GM23338 (cell line): ENCODE data around the gene FGF1. TPM values are rescaled to one million over a fixed set of nuclear protein-coding genes. Genes with fewer than 3 reads are reported as not detected.

Experiments
- ATAC-seq: fragments of 200-7000 bp; cut with Tn5 transposase; 3 replicates; pipeline ENCODE4 v1.9.1; 2020
- DNase-seq: peaks from one replicate; pipeline ENCODE4 v3.0.0-alpha.2; 2015; ENCODE audit warnings: low spot score
- H2AFZ ChIP-seq: fragments of 200-600 bp; sonication (generic); 2 replicates; pipeline ENCODE4 v1.8.0; 2016; ENCODE audit warnings: antibody characterized with exemption, mild to moderate bottlenecking, moderate library complexity
- H3F3A ChIP-seq: fragments of 200-600 bp; sonication (generic); replicated peaks from 2 replicates; pipeline ENCODE4 v1.8.0; 2017; ENCODE audit warnings: antibody characterized with exemption, mixed run types, low read depth
- H3K27ac ChIP-seq: fragments of 200-600 bp; sonication (generic); 2 replicates; pipeline ENCODE4 v1.6.1; 2016; ENCODE audit warnings: low read depth
- H3K27me3 ChIP-seq: fragments of 200-600 bp; sonication (generic); 2 replicates; pipeline ENCODE4 v1.8.0; 2016; ENCODE audit warnings: mild to moderate bottlenecking, mixed run types, moderate library complexity; ENCODE audit not compliant: insufficient read depth
- H3K36me3 ChIP-seq: fragments of 200-600 bp; sonication (generic); 2 replicates; pipeline ENCODE4 v1.8.0; 2016; ENCODE audit warnings: mild to moderate bottlenecking; ENCODE audit not compliant: insufficient read depth
- H3K4me1 ChIP-seq: fragments of 200-600 bp; sonication (generic); 2 replicates; pipeline ENCODE4 v1.8.0; 2016; ENCODE audit warnings: mild to moderate bottlenecking, moderate library complexity; ENCODE audit not compliant: insufficient read depth
- H3K4me2 ChIP-seq: fragments of 200-600 bp; sonication (generic); 2 replicates; pipeline ENCODE4 v1.7.1; 2017; ENCODE audit warnings: mixed run types
- H3K4me3 ChIP-seq: fragments of 200-600 bp; sonication (generic); 2 replicates; pipeline ENCODE4 v1.6.1; 2016; ENCODE audit warnings: mixed run types
- H3K79me2 ChIP-seq: fragments of 200-600 bp; sonication (generic); replicated peaks from 2 replicates; pipeline ENCODE4 v1.8.0; 2017; ENCODE audit warnings: mild to moderate bottlenecking; ENCODE audit not compliant: insufficient read depth
- H3K9me2 ChIP-seq: fragments of 200-600 bp; sonication (generic); 2 replicates; pipeline ENCODE4 v1.8.0; 2017; ENCODE audit not compliant: insufficient read depth
- H4K20me1 ChIP-seq: fragments of 200-600 bp; sonication (generic); replicated peaks from 2 replicates; pipeline ENCODE4 v1.8.0; 2017; ENCODE audit warnings: mild to moderate bottlenecking; ENCODE audit not compliant: insufficient read depth
- H3K27ac Mint-ChIP-seq: 2 replicates; pipeline ENCODE4 v1.8.0; 2020; ENCODE audit warnings: inconsistent platforms, mild to moderate bottlenecking, moderate library complexity, mixed read lengths
- H3K27me3 Mint-ChIP-seq: 3 replicates; pipeline ENCODE4 v1.8.0; 2022; ENCODE audit warnings: low read depth, mild to moderate bottlenecking, moderate library complexity, mixed read lengths, inconsistent platforms; ENCODE audit not compliant: insufficient read depth, poor library complexity
- H3K36me3 Mint-ChIP-seq: 3 replicates; pipeline ENCODE4 v1.8.0; 2021; ENCODE audit warnings: low read depth, mild to moderate bottlenecking, inconsistent platforms, moderate library complexity, mixed read lengths
- H3K4me1 Mint-ChIP-seq: 3 replicates; pipeline ENCODE4 v1.8.0; 2020; ENCODE audit warnings: mild to moderate bottlenecking, inconsistent platforms, mixed read lengths
- H3K4me3 Mint-ChIP-seq: 3 replicates; pipeline ENCODE4 v1.8.0; 2021; ENCODE audit warnings: moderate library complexity, mild to moderate bottlenecking, inconsistent platforms, mixed read lengths
- H3K9me3 Mint-ChIP-seq: 3 replicates; pipeline ENCODE4 v1.8.0; 2020; ENCODE audit warnings: moderate library complexity, mild to moderate bottlenecking, inconsistent platforms, mixed read lengths
- CTCF ChIP-seq, 2 experiments: fragments of 200-600 bp in 1 of 2; sonication (generic) in 1 of 2; conservative IDR thresholded peaks; 2 replicates each; pipeline versions ENCODE4 v1.5.1 to v1.6.1; 2016 to 2017; ENCODE audit warnings: antibody characterized with exemption in 2 of 2, low read depth in 2 of 2, mild to moderate bottlenecking in 2 of 2, moderate library complexity in 1 of 2
- ETS1 ChIP-seq: IDR thresholded peaks from 2 replicates; pipeline ENCODE4 v1.6.1; 2016; ENCODE audit warnings: antibody characterized with exemption
- EZH2 ChIP-seq: fragments of 200-600 bp; sonication (generic); IDR thresholded peaks from one replicate; pipeline ENCODE4 v1.8.0; 2017; ENCODE audit warnings: antibody characterized with exemption, mild to moderate bottlenecking, low read depth; ENCODE audit not compliant: unreplicated experiment
- POLR2AphosphoS5 ChIP-seq: IDR thresholded peaks from 2 replicates; pipeline ENCODE4 v1.6.1; 2016; ENCODE audit warnings: antibody characterized with exemption, low read depth
- STAT1 ChIP-seq: IDR thresholded peaks from one replicate; pipeline ENCODE4 v1.6.1; 2016; ENCODE audit warnings: antibody characterized with exemption; ENCODE audit not compliant: unreplicated experiment
- ZNF462 ChIP-seq: fragments of 250-450 bp; sonication (Bioruptor Pico); IDR thresholded peaks from 2 replicates; pipeline ENCODE4 v1.5.0; 2020; ENCODE audit warnings: mild to moderate bottlenecking, moderate library complexity
- polyA plus RNA-seq: library from polyadenylated mRNA; unstranded; fragments of >200 nt; fragmentation: Nextera tagmentation; extraction: Ambion mirVana; gene quantifications from 2 replicates; pipeline ENCODE4 v1.2.1, GENCODE V29; 2016
- total RNA-seq: library from RNA; depleted of rRNA; stranded (reverse); fragments of >200 nt; shearing (Covaris generic); gene quantifications from 2 replicates; pipeline ENCODE4 v1.2.3, GENCODE V29; 2014

The FGF1 gene
- total and polyA plus RNA-seq, 2 experiments from 2014 or later = 0.21 to 0.34 TPM

- TF ChIP-seq ZNF462 (CRISPR knock-in tag) (peak; percentile 57), ETS1 (no peak), EZH2 (no peak)
Observed at GRCh38 chr5:142701673-142702311, 15.9 kb upstream of the FGF1 start (continued).

- H3K27me3 ChIP-seq = no peaks in the 10 kb centered on the region
- Mint-ChIP-seq H3K27me3 (peaks cover 7% of the 10 kb centered on the region), H3K27ac (no peak overlapping the region), H3K36me3 (peaks cover 13% of the 10 kb centered on the region), H3K9me3 (peaks cover 10% of the 10 kb centered on the region; the same call in 2 of the 3 replicates), H3K4me1 (peaks cover 54% of the 10 kb centered on the region), H3K4me3 (no peak overlapping the region; the same call in 2 of the 3 replicates)
- no peak overlapping the region for H3K4me2 ChIP-seq
- peaks cover 25% of the 10 kb centered on the region for H3K4me1 ChIP-seq
- peak overlapping the region; percentile 80 for H3K27ac ChIP-seq
- no peaks in the 10 kb centered on the region for H3K9me2 ChIP-seq
- ATAC-seq = no peak
- DNase-seq = no peak
- no peaks in the 10 kb centered on the region for H4K20me1 ChIP-seq
- H3K4me3 ChIP-seq = no peak overlapping the region
- peaks cover 6% of the 10 kb centered on the region; the same call in 1 of the 2 replicates for H3K36me3 ChIP-seq
- no peaks in the 10 kb centered on the region for H3F3A ChIP-seq
- H2AFZ ChIP-seq = no peak overlapping the region
- H3K79me2 ChIP-seq = peaks cover 23% of the 10 kb centered on the region
- TF ChIP-seq CTCF (conservative IDR thresholded peaks at IDR 0.05; ENCODE audit: low read depth in 2 of 2) (no peak), POLR2AphosphoS5 (no peak), STAT1 (no peak)
Observed at GRCh38 chr5:142700566-142700965, 14.7 kb upstream of the FGF1 start.
